Adrenal gland (tissue), 5 donors: Measurements from ENCODE around the gene SMIM35.

Source experiments
- CTCF ChIP-seq, 6 experiments: fragments of 450-650 bp in 4 of 6; fragments of 200-600 bp in 2 of 6; sonication (generic) in 1 of 6; IDR thresholded peaks; 1 replicate in 5 of 6; 2 replicates in 1 of 6; pipeline versions ENCODE4 v1.5.1 to v1.8.0; 2016 to 2021; ENCODE audit warnings: antibody characterized with exemption in 6 of 6, mild to moderate bottlenecking in 2 of 6, moderate library complexity in 1 of 6
- POLR2A ChIP-seq, 2 donors: fragments of 450-650 bp; IDR thresholded peaks; one replicate each; pipeline ENCODE4 v1.6.1; 2017; ENCODE audit warnings: antibody characterized with exemption in 2 of 2, mild to moderate bottlenecking in 2 of 2, moderate library complexity in 1 of 2
- donor health status: DM: no; HTN: no; CAD: no.

GRCh38 chr11:117962826-117963225 is 123.9 kb downstream of the SMIM35 start:
- no peak for TF ChIP-seq CTCF (IDR thresholded peaks at IDR 0.05)
- TF ChIP-seq POLR2A (IDR thresholded peaks at IDR 0.05): no peak
